Hypothalamus (tissue), 51 donors: ENCODE results near the gene ERICH3.
A peak's percentile ranks its signal among the peaks of the same experiment; 100 is the strongest.

ENCODE experiments used
- DNase-seq, 51 donors: peaks; one replicate each; lab custom pipeline; 2025; lab: John Stamatoyannopoulos, UW

ERICH3 gene

DNA sequence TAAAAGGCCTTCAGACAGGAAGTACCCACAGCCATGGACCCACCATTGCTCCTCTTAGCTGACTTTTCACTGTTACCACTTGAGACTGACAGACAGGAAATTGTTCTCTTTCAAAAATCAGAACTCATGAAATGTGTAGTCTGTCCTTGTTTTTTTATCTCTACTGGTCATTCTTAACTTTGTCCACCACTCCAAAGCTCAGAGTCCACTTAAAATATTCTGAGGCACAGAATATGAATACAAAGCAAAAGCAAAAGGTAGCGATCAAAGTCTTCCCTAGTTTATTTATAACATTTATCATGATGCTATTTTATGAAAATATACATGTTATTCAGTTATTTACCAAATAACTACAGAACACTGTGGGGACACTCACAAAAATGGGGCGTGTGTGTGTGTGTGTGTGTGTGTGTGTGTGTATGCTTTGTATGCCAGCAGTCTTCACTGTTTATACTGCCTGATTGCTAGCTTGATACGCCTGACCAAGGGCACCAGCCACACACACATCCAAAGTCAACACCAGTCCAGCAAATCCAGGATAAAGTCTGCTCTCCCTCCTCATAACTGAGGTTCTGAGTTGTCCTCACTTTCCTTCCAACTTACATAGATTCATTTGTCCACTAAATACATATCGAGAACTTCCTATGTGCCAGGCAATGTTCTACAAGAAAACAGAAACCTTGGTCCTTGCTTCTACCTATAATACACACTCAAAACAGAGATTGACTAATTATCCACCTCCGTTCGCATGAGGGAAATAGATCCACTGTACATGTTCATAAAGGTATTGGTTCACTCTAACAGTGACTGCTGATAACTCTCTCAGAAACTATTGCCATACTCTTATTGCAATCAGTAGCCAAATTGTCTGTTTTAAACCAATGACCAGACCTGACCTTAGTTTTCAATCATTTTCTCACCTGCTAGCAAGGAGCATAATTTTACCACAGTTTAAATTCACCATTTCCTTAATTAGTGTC, 79.4 kb downstream of the ERICH3 start:
- DNase-seq, result no peak

GRCh38 chr1:74592580-74593355, 80.8 kb downstream of the ERICH3 start:
- no peak for DNase-seq

DNA sequence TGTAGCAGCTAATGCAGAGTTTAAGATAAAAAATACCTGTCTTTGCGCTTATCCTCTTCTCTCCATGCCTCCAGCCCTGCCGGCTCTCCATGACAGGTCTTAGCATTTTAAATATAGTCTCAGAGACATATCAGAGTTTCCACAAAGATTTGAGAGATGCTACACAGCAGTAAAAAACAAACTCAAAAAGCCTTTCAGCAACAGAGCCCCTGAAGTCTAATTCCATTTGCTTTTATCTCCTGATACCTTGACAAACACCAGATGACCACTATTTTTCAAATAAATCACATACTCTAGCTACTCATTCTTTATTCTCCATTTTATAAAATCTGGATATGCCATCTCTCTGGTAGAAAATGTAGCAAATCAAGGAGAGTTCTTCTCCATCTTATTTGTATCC, 81.6 kb downstream of the ERICH3 start:
- no peak for DNase-seq

GRCh38 chr1:74590288-74590687, 83.3 kb downstream of the ERICH3 start:
- no peak for DNase-seq

GRCh38 chr1:74587888-74588287, 85.7 kb downstream of the ERICH3 start:
- DNase-seq, result no peak

DNA sequence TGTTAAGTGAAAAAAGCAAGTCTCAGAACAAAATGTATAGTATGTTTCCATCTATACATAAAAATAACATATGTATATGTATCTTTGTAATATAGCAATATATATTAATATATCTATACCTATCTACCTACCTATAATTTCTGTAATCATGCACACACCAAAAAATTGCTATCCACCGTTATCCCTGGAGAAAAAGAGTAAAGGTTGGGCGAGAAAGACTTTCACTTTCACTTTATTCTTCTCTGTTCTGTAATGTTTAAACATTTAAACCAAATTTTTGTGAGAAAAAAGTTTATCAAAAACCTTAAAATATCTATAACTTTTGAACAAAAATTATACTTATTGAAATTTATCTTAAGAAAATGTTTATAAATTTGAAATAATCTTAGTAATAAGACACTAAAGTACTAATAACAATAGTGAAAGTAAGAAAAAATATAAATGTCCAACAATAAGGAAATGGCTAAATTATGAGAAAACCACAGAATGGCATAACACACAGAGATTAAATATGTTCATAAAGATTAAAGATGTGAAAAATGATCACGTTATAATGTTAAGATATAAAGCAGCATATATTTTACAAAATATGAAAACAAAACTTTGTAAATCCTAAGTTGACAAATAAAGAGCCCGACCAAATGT, 87.2 kb downstream of the ERICH3 start:
- no peak for DNase-seq

DNA sequence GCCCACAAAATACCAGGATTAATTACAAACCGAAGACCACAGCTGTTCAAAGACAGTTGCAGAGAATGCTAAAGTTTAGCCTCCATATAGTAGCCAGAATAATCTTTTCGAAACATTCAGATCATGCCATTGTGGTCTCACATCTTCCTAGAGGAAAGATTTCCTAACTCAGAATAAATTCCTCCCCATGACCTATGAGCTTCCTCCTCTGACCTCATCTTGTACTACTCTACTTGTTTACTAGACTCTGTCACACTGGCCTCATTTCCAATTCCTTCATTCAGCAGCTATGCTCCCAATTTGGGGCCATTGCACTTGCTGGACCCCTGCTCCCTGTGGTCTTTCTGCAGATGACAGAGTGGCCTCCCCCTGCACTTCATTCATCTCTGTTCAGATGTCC, 89.4 kb downstream of the ERICH3 start:
- DNase-seq, result no peak

- DNase-seq, result no peak
Measured at GRCh38 chr1:74583397-74583796, 90.2 kb downstream of the ERICH3 start.

DNA sequence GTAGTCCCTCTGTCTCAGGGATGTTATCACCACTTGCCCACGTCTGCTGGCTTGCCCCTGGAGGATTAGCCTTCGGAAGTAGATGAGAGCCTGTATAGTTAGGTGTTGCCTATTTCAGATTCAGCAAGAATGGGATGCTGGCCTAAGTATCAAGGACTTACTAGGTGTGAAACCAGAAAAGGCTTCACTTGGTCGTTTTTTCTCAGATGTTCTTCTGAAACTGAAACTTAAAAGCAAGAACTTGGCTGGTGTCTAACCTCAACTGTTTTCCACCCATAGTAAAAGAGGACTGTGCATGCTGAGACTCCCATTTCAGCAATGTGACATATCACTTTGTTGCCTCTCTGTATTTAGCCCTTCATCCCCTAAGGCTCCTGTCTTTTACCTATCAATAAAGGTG, 94.2 kb downstream of the ERICH3 start:
- no peak for DNase-seq

DNA sequence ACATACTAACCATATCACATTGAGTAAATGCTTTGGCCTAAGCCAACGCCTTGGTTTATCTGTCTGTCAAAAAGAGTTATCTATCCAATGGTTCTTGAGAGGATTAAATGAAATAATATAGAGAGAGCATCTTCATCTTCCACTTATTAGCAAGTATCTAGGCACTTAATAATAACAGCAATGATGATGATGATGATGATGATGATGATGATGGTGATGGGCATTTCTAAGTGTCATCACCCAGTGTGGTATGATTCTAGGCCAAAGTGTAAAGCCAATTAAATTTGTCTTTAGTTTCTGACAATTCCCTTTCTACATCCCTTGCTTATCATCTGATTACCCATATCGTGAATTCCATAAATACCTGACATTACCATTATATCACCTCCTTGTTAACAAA, 95.5 kb downstream of the ERICH3 start:
- no peak for DNase-seq

DNA sequence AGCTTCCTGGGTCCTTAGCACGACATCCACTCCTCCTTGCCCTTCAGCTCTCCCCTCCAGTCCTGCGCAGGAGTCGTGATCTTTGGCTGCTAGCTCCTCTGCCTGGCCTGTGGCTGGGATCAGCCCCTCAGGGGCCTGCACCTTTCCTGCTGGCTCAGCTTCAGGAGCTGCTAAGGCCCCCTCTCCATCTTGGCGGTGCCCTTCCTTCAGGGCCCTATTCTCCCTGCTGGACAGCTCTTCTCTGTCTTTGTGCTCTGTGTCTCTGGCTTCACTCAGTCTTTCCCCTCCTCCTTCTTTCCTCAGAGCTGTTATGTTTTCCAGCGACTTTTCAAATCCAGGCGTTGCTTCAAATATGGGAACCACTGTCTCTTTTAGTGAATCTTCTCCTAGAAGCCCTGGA, 101.7 kb downstream of the ERICH3 start:
- DNase-seq, result no peak

GRCh38 chr1:74571493-74571800, 102.1 kb downstream of the ERICH3 start:
- DNase-seq, result peak in 1 of 51 donors; percentile 23

GRCh38 chr1:74570797-74571492, 102.6 kb downstream of the ERICH3 start:
- DNase-seq, result peak in 1 of 51 donors; percentile 23

GRCh38 chr1:74549932-74550331, 123.7 kb downstream of the ERICH3 start:
- DNase-seq, result no peak

DNA sequence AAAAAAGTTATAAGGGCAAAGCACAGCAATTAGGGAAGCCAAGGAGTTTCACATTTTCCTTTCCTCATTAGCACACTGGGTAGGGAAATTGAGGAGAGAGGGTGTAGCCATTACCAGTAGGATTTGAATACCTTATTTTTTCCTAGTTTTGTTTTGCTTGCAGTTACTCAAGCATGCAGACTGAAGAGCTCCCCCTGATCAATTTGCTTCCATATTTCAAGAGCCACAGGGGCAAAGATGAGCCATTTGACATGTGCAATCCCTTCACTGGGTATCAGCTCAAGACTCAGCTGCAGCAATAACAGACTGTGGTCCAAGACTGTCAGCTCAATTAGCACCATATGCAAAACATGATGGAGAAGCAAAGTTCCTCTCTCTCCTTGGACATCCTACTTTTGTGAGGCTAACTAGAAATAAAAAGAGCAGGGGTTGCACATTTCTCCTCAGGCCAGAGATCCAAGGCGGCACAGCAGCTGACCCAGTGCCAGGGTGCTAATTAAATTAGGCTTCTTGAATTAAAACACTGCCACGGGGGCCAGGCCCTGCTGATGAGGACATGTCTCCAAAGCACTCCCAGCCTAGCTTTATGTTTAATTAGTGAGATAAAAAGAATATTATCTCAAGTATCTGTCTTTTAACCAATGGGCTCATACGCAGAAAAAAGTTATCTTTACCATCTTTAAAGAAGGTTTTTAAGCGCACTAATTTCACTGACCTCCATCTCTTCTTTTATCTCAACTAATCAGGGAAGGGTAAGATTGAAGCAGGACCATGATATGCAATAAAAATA, 124.4 kb downstream of the ERICH3 start:
- no peak for DNase-seq

DNA sequence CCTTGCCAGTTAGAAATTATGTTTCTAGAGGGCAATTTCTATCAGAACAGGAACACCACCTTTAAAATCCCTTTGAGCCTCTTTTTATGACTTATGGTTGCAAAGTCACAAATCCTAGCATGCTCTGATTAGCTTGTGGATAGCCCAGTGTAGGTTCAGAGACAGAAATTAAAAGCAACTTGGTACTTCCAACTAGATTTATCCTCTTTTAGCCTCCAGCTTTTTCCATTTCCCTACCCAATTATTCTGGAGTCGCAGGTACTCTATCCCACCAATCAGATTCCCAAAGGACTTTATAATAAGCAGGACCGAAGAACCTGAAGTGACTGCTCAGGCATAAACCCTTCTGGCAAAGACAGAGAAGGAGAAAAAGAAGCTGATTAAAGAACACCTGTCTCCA, 127.8 kb downstream of the ERICH3 start:
- no peak for DNase-seq

GRCh38 chr1:74534241-74534640, 139.4 kb downstream of the ERICH3 start:
- no peak for DNase-seq

- no peak for DNase-seq
Measured at GRCh38 chr1:74531796-74532195, 141.8 kb downstream of the ERICH3 start.

GRCh38 chr1:74530892-74531291, 142.7 kb downstream of the ERICH3 start:
- DNase-seq, result no peak

GRCh38 chr1:74528123-74528522, 145.5 kb downstream of the ERICH3 start:
- no peak for DNase-seq
